GM19372 (cell line): ENCODE results near the gene IKBIP.
"Not testable (repeated sequence)": the region's sequence is repeated elsewhere in the genome, so short reads cannot be mapped to it uniquely, and the experiment has no call there.

Experiments used
- ATAC-seq: cut with Tn5 transposase; IDR thresholded peaks from one replicate; pipeline ENCODE4 v1.9.1; 2021; ENCODE audit warnings: mild to moderate bottlenecking, low read depth, moderate library complexity; ENCODE audit not compliant: unreplicated experiment

Gene IKBIP

GRCh38 chr12:98638009-98638408 is 6.6 kb downstream of the IKBIP start:
- no peak for ATAC-seq

DNA sequence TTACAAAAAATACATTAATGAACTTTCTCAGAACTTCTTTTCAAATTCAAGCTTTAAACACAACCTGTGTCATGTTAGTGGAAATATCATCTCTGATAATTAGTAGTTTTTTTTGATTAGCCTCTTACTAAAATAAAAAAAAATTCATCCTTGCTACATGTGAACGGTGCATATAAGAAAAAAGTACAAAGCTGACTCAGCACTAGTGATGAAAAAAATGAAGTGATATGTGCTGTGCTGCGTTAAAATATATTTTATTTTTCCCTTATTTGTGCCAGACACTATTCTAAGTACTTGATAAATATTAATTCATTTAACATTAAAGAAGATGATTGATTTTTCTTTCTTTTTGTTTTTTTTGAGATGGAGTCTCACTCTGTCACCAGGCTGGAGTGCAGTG is 7.5 kb downstream of the IKBIP start:
- no peak for ATAC-seq

GRCh38 chr12:98635657-98636323 is 8.8 kb downstream of the IKBIP start:
- peak; percentile 75 for ATAC-seq

DNA sequence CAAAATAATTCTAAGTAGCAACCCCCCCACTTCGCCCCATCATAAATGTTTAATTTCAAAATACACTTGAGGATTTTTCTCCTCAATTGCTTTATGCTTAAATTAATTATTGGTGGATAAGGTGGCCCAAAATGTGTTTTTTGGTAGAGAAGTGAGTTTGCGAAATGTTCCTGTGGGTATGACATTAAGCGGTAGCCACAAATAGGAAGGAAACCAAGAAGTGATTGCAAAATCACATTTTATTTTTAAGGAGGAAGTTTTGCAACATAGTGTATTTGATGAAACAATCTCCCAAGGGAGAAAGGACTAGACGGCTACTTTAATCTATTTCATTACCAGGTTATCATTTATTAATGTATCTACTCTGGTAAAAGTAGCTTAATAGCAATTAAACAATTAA is 25.6 kb downstream of the IKBIP start:
- ATAC-seq = no peak

GRCh38 chr12:98612696-98613334 is 31.8 kb downstream of the IKBIP start:
- ATAC-seq = peak; percentile 87

GRCh38 chr12:98610596-98610995 is 34.0 kb downstream of the IKBIP start:
- ATAC-seq = no peak

DNA sequence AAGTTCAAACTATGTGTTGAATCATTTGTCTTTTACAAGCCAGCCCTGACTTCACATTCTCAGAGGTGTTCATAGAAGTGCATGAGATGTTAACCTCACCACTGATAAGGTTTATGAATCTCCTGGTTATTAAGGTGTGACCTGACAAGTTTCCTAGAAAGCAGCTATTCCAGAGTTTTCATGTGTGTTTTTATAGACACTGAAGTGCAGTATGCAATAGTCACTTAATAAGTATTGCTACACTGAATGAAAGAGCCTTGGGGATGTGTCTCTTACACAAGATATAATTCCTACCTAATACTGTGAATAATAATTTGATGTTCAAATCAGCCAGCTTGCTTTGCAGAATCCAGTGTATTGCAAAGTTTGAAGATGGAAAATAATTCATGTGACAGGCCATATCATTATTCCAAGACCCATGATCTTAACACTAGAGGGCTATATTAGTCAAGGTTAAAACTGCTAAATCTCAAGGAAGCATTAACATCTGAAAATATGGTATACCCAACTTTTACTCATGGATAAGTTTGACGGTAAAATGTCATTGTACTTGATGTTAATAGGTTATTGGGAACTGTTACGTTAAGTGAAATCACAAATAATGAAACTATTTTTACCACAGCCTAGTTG is 38.1 kb downstream of the IKBIP start:
- ATAC-seq = no peak

DNA sequence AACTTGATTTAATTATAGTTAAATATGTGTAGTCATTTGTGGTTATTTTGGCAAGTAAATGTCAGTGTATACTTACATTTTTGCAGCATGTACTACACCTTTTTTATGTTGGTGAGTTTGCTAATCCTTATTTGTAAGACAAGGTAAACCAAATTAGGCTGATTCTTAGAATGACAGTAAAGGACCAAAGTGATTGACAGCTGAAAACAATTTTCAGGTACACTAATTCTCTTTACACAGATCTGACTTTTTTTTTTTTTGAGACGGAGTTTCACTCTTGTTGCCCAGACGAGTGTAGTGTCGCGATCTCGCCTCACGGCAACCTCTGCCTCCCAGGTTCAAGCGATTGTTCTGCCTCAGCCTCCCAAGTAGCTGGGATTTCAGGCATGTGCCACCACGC is 42.7 kb downstream of the IKBIP start:
- no peak for ATAC-seq

GRCh38 chr12:98597313-98597712 is 47.3 kb downstream of the IKBIP start:
- ATAC-seq = not testable (repeated sequence)

DNA sequence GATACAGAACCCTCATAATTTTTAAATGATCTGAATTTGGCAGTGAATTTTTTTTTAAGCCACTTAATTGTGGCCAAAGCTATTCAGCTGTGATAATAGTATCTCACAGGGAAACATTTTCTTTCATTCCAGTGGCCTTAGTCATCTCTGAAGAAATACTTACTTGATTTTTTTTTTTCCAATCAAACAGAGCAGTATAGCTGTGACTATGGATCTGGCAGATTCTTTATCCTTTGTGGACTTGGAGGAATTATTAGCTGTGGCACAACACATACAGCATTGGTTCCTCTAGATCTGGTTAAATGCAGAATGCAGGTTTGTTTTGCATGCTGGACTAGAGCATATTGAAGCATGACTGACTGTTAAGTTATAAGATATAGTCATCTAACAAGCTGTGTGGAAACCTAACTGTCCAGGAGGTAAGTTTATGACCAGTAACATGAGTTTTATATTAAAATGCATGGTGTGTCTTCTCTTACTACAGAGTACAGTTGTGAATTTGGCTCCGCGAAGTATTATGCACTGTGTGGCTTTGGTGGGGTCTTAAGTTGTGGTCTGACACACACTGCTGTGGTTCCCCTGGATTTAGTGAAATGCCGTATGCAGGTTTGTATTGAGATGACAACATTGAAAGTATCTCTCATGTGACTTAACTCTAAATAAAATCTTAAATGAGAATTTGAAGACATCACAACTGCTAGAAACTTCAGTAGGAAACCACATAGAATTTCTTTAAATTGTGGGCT is 49.2 kb downstream of the IKBIP start:
- no peak for ATAC-seq

- ATAC-seq = no peak
Measured at GRCh38 chr12:98594050-98594835, 50.3 kb downstream of the IKBIP start.

DNA sequence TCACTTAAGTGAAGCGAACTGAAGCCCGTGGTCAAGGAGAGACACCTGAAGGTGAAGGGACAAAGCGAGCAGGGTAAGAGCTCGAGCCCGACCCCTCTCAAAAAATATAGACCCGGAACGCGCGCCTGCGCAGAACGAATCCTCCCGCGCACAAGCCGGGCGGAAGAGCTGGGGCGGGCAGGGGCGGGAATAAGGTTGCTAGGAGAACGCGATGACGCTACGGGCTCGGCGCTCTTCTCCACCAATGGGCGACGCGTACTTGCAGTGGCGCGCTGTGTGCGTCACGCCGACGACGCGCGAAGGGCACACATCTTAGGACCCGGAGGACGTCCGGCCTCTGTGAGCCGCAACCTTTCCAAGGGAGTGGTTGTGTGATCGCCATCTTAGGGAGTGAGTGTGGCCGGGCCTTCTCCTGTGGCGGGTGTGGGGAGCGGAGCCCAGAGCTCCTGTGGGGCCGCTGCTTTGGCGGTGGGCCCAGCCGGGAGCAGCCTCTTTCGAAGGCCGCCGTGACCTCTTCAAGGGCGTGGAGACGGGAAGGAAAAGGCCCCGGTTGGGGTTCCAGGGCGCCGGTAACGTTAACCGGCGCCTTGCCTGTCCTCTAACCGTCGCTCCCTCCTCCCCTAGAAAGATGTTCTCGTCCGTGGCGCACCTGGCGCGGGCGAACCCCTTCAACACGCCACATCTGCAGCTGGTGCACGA is 51.1 kb downstream of the IKBIP start, which contains the start of gene SLC25A3:
Gene SLC25A3 (plus strand): TSS at position 336 of the 699 bp plus-strand sequence. CDS start 293 bp downstream, at position 629.
- ATAC-seq = peak; percentile 99

GRCh38 chr12:98592825-98593322 is 51.7 kb downstream of the IKBIP start:
- no peak for ATAC-seq

DNA sequence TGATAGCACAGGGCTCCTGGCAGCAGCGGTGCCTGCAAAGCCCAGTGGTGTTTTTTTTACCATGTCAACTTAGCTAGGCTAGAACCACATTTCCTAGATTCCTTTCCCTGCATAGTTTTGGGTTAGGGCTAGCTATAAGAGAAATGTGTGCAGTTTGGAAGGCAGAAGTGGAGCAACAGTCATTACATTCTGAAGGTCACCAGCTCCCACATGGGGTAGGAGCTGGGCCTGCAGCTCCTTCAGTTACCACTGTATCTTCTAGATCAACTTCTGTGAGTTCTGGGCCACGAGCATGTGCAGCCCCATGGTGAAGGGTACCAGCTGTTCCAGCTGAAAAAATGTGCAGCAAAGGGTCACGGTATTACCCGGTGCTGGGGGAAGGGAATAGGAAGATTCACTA is 53.4 kb downstream of the IKBIP start:
- ATAC-seq = no peak

GRCh38 chr12:98587084-98587483 is 57.5 kb downstream of the IKBIP start:
- ATAC-seq = no peak

DNA sequence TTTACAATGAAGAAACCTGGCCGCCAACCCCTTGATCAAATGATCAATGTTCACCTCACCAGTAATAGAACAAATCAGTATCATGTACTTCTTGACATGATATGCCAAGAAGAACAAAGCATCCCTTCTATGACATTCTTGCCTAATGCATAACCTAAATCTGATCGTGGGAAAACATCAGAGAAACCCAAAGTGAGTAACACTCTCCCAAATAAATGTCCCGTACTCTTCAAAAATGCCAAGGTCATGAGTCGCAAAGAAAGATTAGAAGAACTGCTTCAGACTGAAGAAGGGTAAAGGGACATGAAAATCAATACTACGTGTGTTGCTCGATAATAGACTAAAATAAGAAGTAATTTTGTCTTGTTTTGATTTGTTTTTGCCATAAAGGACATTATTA is 62.5 kb downstream of the IKBIP start:
- ATAC-seq = no peak

DNA sequence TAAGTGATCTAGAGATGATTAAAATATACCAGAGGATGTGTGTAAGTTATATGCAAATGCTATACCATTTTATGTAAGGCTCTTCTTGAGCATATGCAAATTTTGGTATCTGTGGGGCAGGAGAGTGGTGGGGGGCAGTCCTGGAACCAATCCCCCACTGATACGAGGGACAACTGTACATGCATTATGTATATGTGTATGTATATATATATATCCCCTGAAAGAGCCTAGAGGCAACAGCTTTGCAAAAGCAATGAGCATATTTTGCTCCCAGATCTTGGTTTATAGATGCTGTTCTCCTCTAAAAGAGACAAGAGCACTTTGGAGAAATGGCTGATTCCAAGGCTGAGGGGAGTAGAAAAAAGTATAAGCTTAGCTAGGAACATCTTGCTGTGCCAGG is 63.5 kb downstream of the IKBIP start:
- no peak for ATAC-seq

DNA sequence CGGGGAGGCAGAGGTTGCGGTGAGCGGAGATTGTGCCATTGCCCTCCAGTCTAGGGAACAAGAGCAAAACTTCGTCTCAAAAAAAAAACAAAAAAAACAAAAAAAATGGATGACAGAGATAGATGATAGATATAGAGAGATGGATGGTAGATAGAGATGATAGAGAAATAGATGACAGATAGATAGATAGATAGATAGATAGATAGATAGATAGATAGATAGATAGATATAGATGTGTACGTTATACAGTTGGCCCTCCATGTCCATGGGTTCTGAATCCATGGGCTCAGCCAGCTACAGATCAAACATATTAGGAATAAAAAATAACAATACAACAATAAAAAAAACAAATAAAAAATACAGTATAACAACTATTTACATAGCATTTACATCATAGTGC is 63.9 kb downstream of the IKBIP start:
- ATAC-seq = no peak

DNA sequence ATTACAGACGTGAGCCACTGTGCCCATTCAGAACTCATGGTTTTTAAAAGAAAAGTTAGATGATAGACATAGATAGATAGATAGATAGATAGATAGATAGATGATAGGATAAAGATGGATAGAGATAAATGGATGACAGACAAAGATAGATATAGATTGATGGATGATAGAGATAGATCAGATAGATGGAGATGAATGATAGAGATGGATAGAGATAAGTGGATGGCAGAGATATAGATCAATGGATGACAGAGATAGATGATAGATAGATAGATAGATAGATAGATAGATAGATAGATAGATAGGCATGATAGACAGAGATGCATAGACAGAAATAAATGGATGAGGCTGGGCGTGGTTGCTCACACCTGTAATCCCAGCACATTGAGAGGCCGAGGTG is 64.8 kb downstream of the IKBIP start:
- ATAC-seq = no peak

DNA sequence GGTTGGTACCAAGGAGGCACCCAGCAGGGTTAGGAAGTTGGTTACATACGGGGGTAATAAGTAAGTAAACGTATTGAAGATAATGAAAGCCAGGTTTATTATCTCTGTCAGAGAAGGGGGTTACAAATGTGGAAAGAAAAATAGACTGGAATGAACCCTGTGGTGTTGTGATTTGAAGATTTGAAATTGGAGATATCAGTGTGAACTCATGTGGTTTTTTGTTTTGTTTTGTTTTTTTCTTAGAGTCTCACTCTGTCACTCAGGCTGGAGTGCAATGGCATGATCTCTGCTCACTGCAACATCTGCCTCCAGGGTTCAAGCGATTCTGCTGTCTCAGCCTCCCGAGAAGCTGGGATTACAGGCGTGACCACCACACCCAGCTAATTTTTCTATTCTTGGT is 65.2 kb downstream of the IKBIP start:
- ATAC-seq = no peak
